Neural cell (in vitro differentiated cells): Measurements from ENCODE around the gene KCTD10.
A peak's percentile ranks its signal among the peaks of the same experiment; 100 is the strongest.

Experiments
- EP300 ChIP-seq: fragments of 450-650 bp; conservative IDR thresholded peaks from 2 replicates; pipeline ENCODE4 v1.6.1; 2014; ENCODE audit warnings: antibody characterized with exemption, mild to moderate bottlenecking, moderate library complexity; ENCODE audit not compliant: poor library complexity, severe bottlenecking
- EZH2 ChIP-seq: fragments of 200-600, 300-800 bp; shearing (Covaris generic), sonication (generic); IDR thresholded peaks from 2 replicates; pipeline ENCODE4 v1.6.1; 2014; ENCODE audit warnings: antibody characterized with exemption, low read length, borderline replicate concordance, mild to moderate bottlenecking; ENCODE audit not compliant: insufficient read depth, poor library complexity, severe bottlenecking
- POLR2AphosphoS5 ChIP-seq: IDR thresholded peaks from 2 replicates; pipeline ENCODE4 v1.6.1; 2012
- RAD21 ChIP-seq: fragments of 450-650 bp; conservative IDR thresholded peaks from 2 replicates; pipeline ENCODE4 v1.6.1; 2014; ENCODE audit warnings: antibody characterized with exemption, mild to moderate bottlenecking, moderate library complexity
- SMC3 ChIP-seq: fragments of 450-650 bp; conservative IDR thresholded peaks from 2 replicates; pipeline ENCODE4 v1.6.1; 2014; ENCODE audit warnings: antibody characterized with exemption, mild to moderate bottlenecking, moderate library complexity; ENCODE audit not compliant: poor library complexity
- TAF1 ChIP-seq: IDR thresholded peaks from 2 replicates; pipeline ENCODE4 v1.6.1; 2012; ENCODE audit warnings: low read depth
- TF ChIP-seq, protein P1 (sequence below): fragments of 450-650 bp; IDR thresholded peaks from 2 replicates; pipeline ENCODE4 v1.5.1; 2014; ENCODE audit warnings: antibody characterized with exemption, mild to moderate bottlenecking, moderate library complexity; ENCODE audit not compliant: poor library complexity, severe bottlenecking
- TF ChIP-seq, protein P2 (sequence below): IDR thresholded peaks from 2 replicates; pipeline ENCODE4 v1.6.1; 2012; ENCODE audit warnings: borderline replicate concordance

GRCh38 chr12:109477185-109477962, at the start of gene KCTD10, which contains the start of gene UBE3B:
- TF ChIP-seq, protein P1, sequence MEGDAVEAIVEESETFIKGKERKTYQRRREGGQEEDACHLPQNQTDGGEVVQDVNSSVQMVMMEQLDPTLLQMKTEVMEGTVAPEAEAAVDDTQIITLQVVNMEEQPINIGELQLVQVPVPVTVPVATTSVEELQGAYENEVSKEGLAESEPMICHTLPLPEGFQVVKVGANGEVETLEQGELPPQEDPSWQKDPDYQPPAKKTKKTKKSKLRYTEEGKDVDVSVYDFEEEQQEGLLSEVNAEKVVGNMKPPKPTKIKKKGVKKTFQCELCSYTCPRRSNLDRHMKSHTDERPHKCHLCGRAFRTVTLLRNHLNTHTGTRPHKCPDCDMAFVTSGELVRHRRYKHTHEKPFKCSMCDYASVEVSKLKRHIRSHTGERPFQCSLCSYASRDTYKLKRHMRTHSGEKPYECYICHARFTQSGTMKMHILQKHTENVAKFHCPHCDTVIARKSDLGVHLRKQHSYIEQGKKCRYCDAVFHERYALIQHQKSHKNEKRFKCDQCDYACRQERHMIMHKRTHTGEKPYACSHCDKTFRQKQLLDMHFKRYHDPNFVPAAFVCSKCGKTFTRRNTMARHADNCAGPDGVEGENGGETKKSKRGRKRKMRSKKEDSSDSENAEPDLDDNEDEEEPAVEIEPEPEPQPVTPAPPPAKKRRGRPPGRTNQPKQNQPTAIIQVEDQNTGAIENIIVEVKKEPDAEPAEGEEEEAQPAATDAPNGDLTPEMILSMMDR = peak; percentile 30
- TF ChIP-seq POLR2AphosphoS5 (peak; percentile 73), SMC3 (peak; percentile 16), EP300 (peak; percentile 50), RAD21 (peak; percentile 22), TAF1 (peak; percentile 98), EZH2 (no peak)
- TF ChIP-seq, protein P2, sequence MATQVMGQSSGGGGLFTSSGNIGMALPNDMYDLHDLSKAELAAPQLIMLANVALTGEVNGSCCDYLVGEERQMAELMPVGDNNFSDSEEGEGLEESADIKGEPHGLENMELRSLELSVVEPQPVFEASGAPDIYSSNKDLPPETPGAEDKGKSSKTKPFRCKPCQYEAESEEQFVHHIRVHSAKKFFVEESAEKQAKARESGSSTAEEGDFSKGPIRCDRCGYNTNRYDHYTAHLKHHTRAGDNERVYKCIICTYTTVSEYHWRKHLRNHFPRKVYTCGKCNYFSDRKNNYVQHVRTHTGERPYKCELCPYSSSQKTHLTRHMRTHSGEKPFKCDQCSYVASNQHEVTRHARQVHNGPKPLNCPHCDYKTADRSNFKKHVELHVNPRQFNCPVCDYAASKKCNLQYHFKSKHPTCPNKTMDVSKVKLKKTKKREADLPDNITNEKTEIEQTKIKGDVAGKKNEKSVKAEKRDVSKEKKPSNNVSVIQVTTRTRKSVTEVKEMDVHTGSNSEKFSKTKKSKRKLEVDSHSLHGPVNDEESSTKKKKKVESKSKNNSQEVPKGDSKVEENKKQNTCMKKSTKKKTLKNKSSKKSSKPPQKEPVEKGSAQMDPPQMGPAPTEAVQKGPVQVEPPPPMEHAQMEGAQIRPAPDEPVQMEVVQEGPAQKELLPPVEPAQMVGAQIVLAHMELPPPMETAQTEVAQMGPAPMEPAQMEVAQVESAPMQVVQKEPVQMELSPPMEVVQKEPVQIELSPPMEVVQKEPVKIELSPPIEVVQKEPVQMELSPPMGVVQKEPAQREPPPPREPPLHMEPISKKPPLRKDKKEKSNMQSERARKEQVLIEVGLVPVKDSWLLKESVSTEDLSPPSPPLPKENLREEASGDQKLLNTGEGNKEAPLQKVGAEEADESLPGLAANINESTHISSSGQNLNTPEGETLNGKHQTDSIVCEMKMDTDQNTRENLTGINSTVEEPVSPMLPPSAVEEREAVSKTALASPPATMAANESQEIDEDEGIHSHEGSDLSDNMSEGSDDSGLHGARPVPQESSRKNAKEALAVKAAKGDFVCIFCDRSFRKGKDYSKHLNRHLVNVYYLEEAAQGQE = peak; percentile 93
